Right cardiac atrium (tissue), 5 donors: ENCODE measurements around the gene GAPT. TPM values are rescaled to one million over a fixed set of nuclear protein-coding genes. Genes with fewer than 3 reads are reported as not detected.
"Not testable (repeated sequence)": the region's sequence is repeated elsewhere in the genome, so short reads cannot be mapped to it uniquely, and the experiment has no call there.

Experiments
- ATAC-seq, 2 donors: fragments of 200-7000 bp; cut with Tn5 transposase; one replicate each; pipeline versions ENCODE4 v1.8.0 to v1.9.1; 2020; ENCODE audit warnings: moderate library complexity in 2 of 2, mild to moderate bottlenecking in 1 of 2
- DNase-seq, 3 donors: peaks; one replicate each; pipeline ENCODE4 v3.0.0-alpha.2; 2020
- H3K27ac ChIP-seq: one replicate; pipeline ENCODE4 v1.5.1; 2013; ENCODE audit warnings: mild to moderate bottlenecking, low read length, control low read depth, moderate library complexity
- H3K27me3 ChIP-seq: one replicate; pipeline ENCODE4 v1.6.1; 2013; ENCODE audit not compliant: control insufficient read depth, insufficient read depth
- H3K4me1 ChIP-seq: one replicate; pipeline ENCODE4 v1.6.1; 2013; ENCODE audit warnings: low read length; ENCODE audit not compliant: control insufficient read depth, insufficient read depth
- H3K4me3 ChIP-seq: one replicate; pipeline ENCODE4 v1.5.1; 2013; ENCODE audit warnings: low read length, control low read depth
- H3K9me3 ChIP-seq: one replicate; pipeline ENCODE4 v1.6.1; 2013; ENCODE audit warnings: low read length; ENCODE audit not compliant: control insufficient read depth
- WGBS: extraction: QIAGEN DNeasy Blood & Tissue Kit; methylation state at CpG from one replicate; pipeline ENCODE4 v1.1.7; 2013; 5-methylcytosine and 5-hydroxymethylcytosine counted together
- intact Hi-C, 4 donors: fragments of 100-400 bp; cut with DNase I; formaldehyde crosslinking; loops; one replicate each; pipeline versions ENCODE4 v1.11.0 to v1.14.0; 2022 to 2023
- polyA plus RNA-seq: library from polyadenylated mRNA; stranded (reverse); fragments of 200-250 nt; gene quantifications from one replicate; pipeline ENCODE4 v1.2.3, GENCODE V29; 2013
- total RNA-seq, 4 donors: library from RNA; stranded (reverse); fragmentation: NEBNext Ultra II Directional; extraction: Animal tissue kit (Norgen Biotek cat#: 25700); gene quantifications; one replicate each; pipeline ENCODE4 v1.2.1, GENCODE V29; 2021
- donor health status: healthy with polysubstance abuse.
- donor health status: DM: no; HTN: yes; CAD: no.
- donor health status: DM: no; HTN: no; CAD: no.
- donor health status: DM: no; HTN: yes; CAD: no; lungs with severe emphysema.
- donor health status: DM: yes; HTN: yes; CAD: no.

Gene GAPT
- total and polyA plus RNA-seq, 5 donors = 0.11 to 0.94 (median 0.48) TPM; not detected in 1

DNA sequence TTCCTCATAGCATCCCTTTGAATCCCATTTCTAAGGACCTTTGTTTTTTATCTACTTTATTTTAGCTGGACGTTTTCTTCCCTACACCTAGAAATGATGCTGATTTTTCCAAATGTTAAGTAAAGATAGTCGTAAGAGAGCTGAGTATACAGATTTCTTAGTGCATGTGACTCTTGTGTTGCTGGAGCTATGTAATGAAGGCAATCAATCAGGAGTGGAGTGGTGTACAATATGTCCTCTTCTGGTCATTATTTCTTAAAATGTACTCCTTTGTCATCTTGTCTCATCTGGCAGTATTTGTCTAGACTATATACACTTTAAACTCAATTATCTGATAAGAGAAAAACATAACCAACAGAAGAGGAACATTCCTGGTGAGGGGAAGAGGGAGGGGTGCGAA is 13.5 kb downstream of the GAPT start:
- 68% methylated on average over 3 of the region's 3 CpGs for WGBS
- intact Hi-C loops = no loop called here
- Histone ChIP-seq H3K9me3 (no peaks in the 10 kb centered on the region), H3K27ac (no peak overlapping the region), H3K4me3 (no peak overlapping the region), H3K4me1 (no peaks in the 10 kb centered on the region), H3K27me3 (no peaks in the 10 kb centered on the region)
- ATAC-seq (no peak), DNase-seq (no peak)

DNA sequence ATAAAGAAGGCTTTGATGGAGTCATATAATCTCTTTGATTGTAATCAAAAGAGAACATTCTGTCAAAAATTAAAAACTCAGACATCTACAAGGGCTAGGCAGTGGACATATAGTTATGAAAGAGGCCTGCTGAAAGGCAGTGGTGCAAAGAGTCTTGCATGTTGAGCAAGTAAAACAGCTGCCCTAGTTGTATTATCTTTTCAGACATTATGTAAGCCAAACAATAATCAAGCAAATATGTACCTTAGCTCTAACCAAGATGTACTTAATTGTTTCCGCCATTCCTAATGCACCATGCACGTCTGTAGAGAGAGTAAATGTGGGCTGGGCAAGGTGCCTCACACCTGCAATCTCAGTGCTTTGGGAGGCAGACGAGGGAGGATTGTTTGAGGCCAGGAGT is 14.3 kb downstream of the GAPT start:
- DNase-seq (no peak), ATAC-seq (no peak)
- H3K27me3 ChIP-seq = no peaks in the 10 kb centered on the region
- WGBS = 72% methylated on average over 3 of the region's 3 CpGs
- H3K9me3 ChIP-seq = no peaks in the 10 kb centered on the region
- H3K27ac ChIP-seq = no peak overlapping the region
- intact Hi-C loops = no loop called here
- H3K4me3 ChIP-seq = no peak overlapping the region
- no peaks in the 10 kb centered on the region for H3K4me1 ChIP-seq

DNA sequence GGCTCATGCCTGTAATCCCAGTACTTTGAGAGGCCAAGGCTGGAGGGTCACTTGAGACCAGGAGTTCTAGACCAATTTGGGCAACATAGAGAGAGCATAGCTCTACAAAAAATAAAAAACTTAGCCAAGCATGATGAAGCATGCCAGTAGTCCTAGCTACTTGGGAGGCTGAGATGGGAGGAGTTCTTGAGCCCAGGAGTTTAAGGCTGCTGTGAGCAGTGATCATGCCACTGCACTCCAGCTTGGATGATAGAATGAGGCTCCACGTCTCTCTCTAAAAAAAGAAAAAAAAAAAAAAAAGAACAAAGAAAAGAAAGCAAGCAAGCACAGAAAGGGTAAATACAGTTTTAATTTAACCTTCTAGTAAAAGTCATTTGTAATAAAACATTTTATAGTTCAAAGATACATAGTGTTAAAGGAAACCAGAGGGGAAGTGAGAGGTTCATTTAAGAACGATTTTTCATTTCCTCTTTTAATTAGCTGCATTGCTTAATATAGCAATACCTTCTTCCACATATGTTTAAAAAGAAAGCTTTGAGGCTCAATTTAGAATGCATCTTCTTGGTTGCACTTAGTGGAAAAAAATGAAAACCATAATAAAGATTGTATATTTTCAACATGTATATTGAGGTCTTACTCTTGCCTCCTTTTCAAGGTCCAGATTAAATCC is 14.9 kb downstream of the GAPT start:
- no peaks in the 10 kb centered on the region for H3K27me3 ChIP-seq
- H3K4me1 ChIP-seq = no peaks in the 10 kb centered on the region
- intact Hi-C loops = no loop called here
- WGBS = 39% methylated on average over 2 of the region's 2 CpGs
- no peaks in the 10 kb centered on the region for H3K9me3 ChIP-seq
- DNase-seq (no peak), ATAC-seq (no peak)
- H3K27ac ChIP-seq = no peak overlapping the region
- no peak overlapping the region for H3K4me3 ChIP-seq

DNA sequence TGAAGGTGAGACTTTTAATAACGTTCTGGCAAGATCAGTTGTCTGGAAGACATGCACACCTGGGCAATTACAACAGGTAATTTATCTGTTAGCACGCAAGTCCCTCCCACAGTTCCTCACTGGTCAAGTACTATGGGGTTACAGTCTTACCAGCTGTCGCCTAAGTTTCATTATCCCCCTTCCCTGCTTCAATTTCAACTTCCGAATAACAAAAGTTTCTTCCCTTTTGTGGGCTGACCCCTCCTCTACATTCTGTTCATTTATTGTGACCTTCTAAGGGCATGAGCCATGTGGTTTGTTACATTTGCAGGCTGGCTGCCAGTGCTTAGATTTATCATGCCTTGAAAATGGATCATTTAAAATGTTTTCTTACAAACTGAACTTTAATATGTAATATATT is 16.5 kb downstream of the GAPT start:
- H3K4me1 ChIP-seq = no peaks in the 10 kb centered on the region
- ATAC-seq = no peak
- H3K4me3 ChIP-seq = no peak overlapping the region
- DNase-seq = no peak
- no peaks in the 10 kb centered on the region for H3K9me3 ChIP-seq
- 85% methylated on average over 4 of the region's 4 CpGs for WGBS
- H3K27ac ChIP-seq = no peak overlapping the region
- H3K27me3 ChIP-seq = no peaks in the 10 kb centered on the region
- intact Hi-C loops = no loop called here

DNA sequence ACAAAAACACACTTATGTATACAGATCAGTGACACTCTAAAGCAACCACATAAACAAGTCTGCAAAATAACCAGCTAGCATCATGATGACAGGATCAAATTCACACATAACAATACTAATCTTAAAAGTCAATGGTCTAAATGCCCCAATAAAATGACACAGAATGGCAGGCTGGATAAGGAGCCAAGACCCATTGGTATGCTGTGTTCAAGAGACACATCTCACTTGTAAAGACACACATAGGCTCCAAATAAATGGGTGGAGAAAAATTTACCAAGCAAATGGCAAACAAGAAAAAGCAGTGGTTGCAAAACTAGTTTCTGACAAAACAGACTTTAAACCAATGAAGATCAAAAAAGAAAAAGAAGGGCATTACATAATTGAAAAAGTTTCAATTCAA is 26.0 kb downstream of the GAPT start:
- no peaks in the 10 kb centered on the region for H3K4me1 ChIP-seq
- no peak for DNase-seq
- no peaks in the 10 kb centered on the region for H3K9me3 ChIP-seq
- no peak for ATAC-seq
- no peak overlapping the region for H3K27ac ChIP-seq
- intact Hi-C loops = no loop called here
- H3K27me3 ChIP-seq = no peaks in the 10 kb centered on the region
- no peak overlapping the region for H3K4me3 ChIP-seq

DNA sequence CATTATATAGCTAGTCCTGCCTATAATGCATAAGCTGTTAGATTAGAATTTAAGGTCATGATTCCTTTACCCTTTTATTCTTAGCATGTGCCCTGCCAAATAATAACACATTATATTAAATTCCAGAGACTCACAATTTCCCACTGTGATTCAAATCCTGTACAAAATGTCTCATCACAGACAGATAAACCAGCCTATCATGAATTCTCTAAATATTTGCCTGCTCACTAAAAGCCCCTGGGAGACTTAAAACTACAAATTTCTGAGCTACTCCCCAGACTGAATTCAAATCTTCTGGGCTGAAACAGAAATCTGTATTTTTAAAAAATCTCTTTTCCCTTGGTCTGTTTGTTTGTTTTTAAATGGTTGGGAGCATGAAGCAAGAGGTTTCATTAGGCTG is 32.7 kb downstream of the GAPT start:
- no peak for DNase-seq
- intact Hi-C loops = no loop called here
- ATAC-seq = no peak

DNA sequence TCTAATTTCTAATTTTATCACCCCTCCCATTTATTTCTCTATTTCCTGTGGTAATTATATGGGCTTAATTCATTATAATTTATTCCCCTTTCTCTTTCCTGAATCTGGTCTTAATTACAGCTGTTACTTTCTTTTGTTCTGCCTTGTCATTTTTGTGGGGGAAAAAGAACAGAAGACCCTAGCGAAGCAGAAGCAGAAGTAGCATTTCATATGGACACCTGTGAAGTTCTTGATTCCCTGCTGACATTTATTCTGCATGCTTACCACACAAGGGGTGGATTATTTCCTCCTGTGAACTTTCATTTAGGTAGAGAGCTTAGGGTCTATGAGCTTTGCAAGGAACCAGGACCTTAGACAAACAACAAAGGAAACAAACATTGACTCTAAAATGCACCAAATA is 33.3 kb downstream of the GAPT start:
- H3K27me3 ChIP-seq = no peaks in the 10 kb centered on the region
- ATAC-seq = no peak
- no peak for DNase-seq

More for the DNA sequence above, 32.7 kb downstream of the GAPT start:
- no peaks in the 10 kb centered on the region for H3K27me3 ChIP-seq
- no peaks in the 10 kb centered on the region for H3K9me3 ChIP-seq
- H3K27ac ChIP-seq = no peak overlapping the region
- no peak overlapping the region for H3K4me3 ChIP-seq
- no peaks in the 10 kb centered on the region for H3K4me1 ChIP-seq

DNA sequence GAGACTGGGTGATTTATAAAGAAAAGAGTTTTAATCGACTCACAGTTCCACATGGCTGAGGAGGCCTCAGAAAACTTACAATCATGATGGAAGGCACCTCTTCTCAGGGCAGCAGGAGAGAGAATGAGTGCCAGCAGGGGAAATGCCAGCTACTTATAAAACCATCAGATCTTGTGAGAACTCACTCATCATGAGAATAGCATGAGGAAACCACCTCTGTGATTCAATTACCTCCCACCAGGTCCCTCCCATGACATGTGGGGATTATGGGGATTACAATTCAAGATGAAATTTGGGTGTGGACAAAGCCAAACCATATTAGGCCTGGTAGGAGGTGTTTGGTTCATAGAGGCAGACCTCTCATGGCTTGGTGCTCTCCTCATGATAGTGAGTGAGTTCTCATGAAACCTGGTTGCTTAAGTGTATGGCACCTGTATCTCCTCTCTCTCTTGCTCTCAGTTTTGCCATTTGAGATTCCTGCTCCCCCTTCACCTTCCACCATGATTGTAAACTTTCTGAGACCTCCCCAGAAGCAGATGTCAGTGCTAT is 39.8 kb downstream of the GAPT start:
- no peak for ATAC-seq
- no peak overlapping the region for H3K27ac ChIP-seq
- no peak for DNase-seq
- H3K4me3 ChIP-seq = no peak overlapping the region
- WGBS = 90% methylated on average over 1 of the region's 1 CpG
- no peaks in the 10 kb centered on the region for H3K4me1 ChIP-seq
- intact Hi-C loops = no loop called here
- H3K27me3 ChIP-seq = no peaks in the 10 kb centered on the region
- H3K9me3 ChIP-seq = no peaks in the 10 kb centered on the region

More for the DNA sequence above, 33.3 kb downstream of the GAPT start:
- no peak overlapping the region for H3K27ac ChIP-seq
- H3K4me3 ChIP-seq = no peak overlapping the region
- H3K4me1 ChIP-seq = no peaks in the 10 kb centered on the region
- no peaks in the 10 kb centered on the region for H3K9me3 ChIP-seq
- intact Hi-C loops = no loop called here
- 84% methylated on average over 1 of the region's 1 CpG for WGBS

DNA sequence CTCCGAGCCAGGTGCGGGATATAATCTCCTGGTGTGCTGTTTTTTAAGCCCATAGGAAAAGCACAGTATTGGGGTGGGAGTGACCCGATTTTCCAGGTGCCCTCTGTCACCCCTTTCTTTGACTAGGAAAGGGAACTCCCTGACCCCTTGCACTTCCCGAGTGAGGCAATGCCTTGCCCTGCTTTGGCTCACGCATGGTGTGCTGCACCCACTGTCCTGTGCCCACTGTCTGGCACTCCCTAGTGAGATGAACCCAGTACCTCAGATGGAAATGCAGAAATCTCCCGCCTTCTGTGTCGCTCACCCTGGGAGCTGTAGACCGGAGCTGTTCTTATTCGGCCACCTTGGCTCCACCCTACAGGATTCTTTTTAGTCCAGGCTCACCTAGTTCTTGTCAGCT is 50.7 kb downstream of the GAPT start:
- H3K9me3 ChIP-seq, H3K27ac ChIP-seq, H3K4me1 ChIP-seq, H3K27me3 ChIP-seq, intact Hi-C loops, DNase-seq, H3K4me3 ChIP-seq, ATAC-seq: not testable (repeated sequence)
- 92% methylated on average over 9 of the region's 9 CpGs for WGBS

DNA sequence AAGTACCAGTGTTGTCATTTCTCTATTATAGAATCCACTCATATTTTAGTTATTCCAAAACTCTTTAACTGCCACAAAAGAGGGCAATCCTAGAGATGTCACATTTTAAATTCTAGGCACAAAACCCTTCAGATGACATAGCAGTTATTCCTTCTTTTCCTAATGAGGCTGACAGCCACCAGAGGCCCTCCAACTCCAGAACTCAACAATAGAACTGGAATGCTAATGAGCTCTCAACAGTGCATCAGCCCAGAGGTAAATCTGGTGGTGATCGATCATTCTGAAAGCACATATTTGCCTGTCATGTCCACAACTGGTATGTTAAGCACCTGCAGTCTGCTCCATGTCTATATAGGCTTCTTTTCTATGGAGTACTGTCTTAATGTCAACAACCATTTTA is 51.5 kb downstream of the GAPT start:
- intact Hi-C loops = no loop called here
- 94% methylated on average over 1 of the region's 1 CpG for WGBS
- no peak for ATAC-seq
- H3K27me3 ChIP-seq = no peaks in the 10 kb centered on the region
- no peaks in the 10 kb centered on the region for H3K9me3 ChIP-seq
- H3K4me3 ChIP-seq = no peak overlapping the region
- no peak overlapping the region for H3K27ac ChIP-seq
- no peak for DNase-seq
- H3K4me1 ChIP-seq = no peaks in the 10 kb centered on the region

DNA sequence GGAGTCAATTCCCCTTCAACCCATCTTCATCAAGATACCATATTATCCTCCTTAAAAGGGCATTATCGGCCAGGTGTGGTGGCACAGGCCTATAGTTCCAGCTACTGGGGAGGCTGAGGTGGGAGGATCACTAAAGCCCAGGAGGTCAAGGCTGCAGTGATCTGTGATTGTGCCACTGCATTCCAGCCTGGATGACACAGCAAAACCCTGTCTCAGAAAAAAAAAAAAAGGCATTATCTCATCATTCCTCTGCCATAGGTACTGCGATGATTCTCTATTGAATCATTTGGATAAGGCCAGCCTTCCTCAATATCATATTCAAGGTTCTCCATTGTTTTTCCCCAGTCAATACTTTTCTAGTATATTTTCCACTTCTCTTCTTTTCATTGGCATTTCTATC is 52.5 kb downstream of the GAPT start:
- DNase-seq (no peak), ATAC-seq (no peak)
- intact Hi-C loops = no loop called here
- Histone ChIP-seq H3K27ac (no peak overlapping the region), H3K4me1 (no peaks in the 10 kb centered on the region), H3K9me3 (no peaks in the 10 kb centered on the region), H3K4me3 (no peak overlapping the region), H3K27me3 (no peaks in the 10 kb centered on the region)
- 89% methylated on average over 2 of the region's 2 CpGs for WGBS

DNA sequence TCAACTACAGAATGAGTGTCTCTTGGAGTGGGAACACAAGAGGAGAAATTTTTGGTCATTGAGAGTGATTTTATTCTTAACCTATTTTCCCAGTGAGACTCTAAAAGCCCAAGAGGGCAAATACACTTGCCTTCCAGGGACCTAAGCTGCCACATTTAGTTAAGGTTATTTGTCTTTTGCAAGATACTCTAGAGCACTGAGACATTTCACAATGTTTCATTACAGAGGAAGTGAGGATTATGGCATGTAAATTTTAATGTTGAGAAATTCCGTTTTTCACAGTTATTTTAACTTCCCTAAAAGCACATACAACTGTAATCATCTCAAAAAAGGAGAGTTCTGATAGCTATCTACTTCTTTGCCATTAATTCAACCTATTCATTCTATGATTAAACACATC is 53.0 kb downstream of the GAPT start:
- H3K27me3 ChIP-seq = no peaks in the 10 kb centered on the region
- H3K4me1 ChIP-seq = no peaks in the 10 kb centered on the region
- no peak overlapping the region for H3K27ac ChIP-seq
- DNase-seq (no peak), ATAC-seq (no peak)
- intact Hi-C loops = no loop called here
- WGBS = 57% methylated on average over 1 of the region's 1 CpG
- no peaks in the 10 kb centered on the region for H3K9me3 ChIP-seq
- H3K4me3 ChIP-seq = no peak overlapping the region
